Fibroblast of the aortic adventitia (primary cell): ENCODE measurements around the gene CYTH3. TPM values are rescaled to one million over a fixed set of nuclear protein-coding genes. Genes with fewer than 3 reads are reported as not detected.

Source experiments
- DNase-seq: peaks from one replicate; pipeline ENCODE4 v3.0.0-alpha.2; 2010; ENCODE audit warnings: low read depth
- H3K4me3 ChIP-seq: 2 replicates; pipeline ENCODE4 v1.5.1; 2011; ENCODE audit warnings: low read depth, mild to moderate bottlenecking, control low read depth, low read length, moderate library complexity
- CTCF ChIP-seq: IDR thresholded peaks from 2 replicates; pipeline ENCODE4 v1.5.1; 2011; ENCODE audit warnings: mild to moderate bottlenecking, low read length, control low read depth, inconsistent platforms; ENCODE audit not compliant: insufficient read depth
- total RNA-seq: library from RNA; depleted of rRNA; stranded (reverse); fragments of >200 nt; gene quantifications from 2 replicates; pipeline ENCODE4 v1.2.3, GENCODE V29; 2012; ENCODE audit warnings: low replicate concordance

Gene CYTH3
- total RNA-seq, 1 donor, result 27.1 TPM

GRCh38 chr7:6159524-6160031 is 112.8 kb downstream of the CYTH3 start:
- H3K4me3 ChIP-seq, result no peak overlapping the region
- no peak for DNase-seq
- no peak for TF ChIP-seq CTCF

GRCh38 chr7:6159097-6159483 is 113.3 kb downstream of the CYTH3 start:
- H3K4me3 ChIP-seq, result no peak overlapping the region
- no peak for DNase-seq
- no peak for TF ChIP-seq CTCF

- no peak overlapping the region for H3K4me3 ChIP-seq
- TF ChIP-seq CTCF, result no peak
- no peak for DNase-seq
These were observed 113.9 kb downstream of the CYTH3 start for GRCh38 chr7:6158424-6159096.

GRCh38 chr7:6157685-6158423 is 114.6 kb downstream of the CYTH3 start:
- TF ChIP-seq CTCF, result no peak
- H3K4me3 ChIP-seq, result no peak overlapping the region
- no peak for DNase-seq

GRCh38 chr7:6156734-6157133 is 115.7 kb downstream of the CYTH3 start:
- no peak for TF ChIP-seq CTCF
- no peak overlapping the region for H3K4me3 ChIP-seq
- no peak for DNase-seq

- H3K4me3 ChIP-seq, result no peak overlapping the region
- no peak for DNase-seq
- no peak for TF ChIP-seq CTCF
These were observed 116.8 kb downstream of the CYTH3 start for GRCh38 chr7:6155596-6155995.
